Measurements from ENCODE around the gene AURKAIP1. TPM values are rescaled to one million over a fixed set of nuclear protein-coding genes. Genes with fewer than 3 reads are reported as not detected.

Gene AURKAIP1
- total and polyA plus RNA-seq, 9 of the 15 experiments (the other 6 are each of a cell fraction or from before 2014, with no cell fraction given): 7.8 to 478 (median 92.0) TPM

GRCh38 chr1:1402072-1402900 lies 27.3 kb upstream of the AURKAIP1 start (continued):
- TF ChIP-seq HDGF (IDR thresholded peaks at IDR 0.05) (no peak), PTRF (tag; IDR thresholded peaks at IDR 0.05) (no peak), FOXA3 (CRISPR knock-in tag; conservative IDR thresholded peaks at IDR 0.05 in 1 of 2, IDR thresholded peaks at IDR 0.05 in 1 of 2) (peak in 1 of 2 experiments; percentile 38; a peak in 1 of 4 replicates), EP400 (IDR thresholded peaks at IDR 0.05) (no peak), POLR2H (tag; IDR thresholded peaks at IDR 0.05; ENCODE audit: low read depth) (peak; percentile 35; the same call in 1 of the 2 replicates), ZFP91 (CRISPR knock-in tag; IDR thresholded peaks at IDR 0.05) (no peak), ZNF764 (CRISPR knock-in tag; IDR thresholded peaks at IDR 0.05; ENCODE audit: low read depth) (peak; percentile 90), ZNF75A (CRISPR knock-in tag; IDR thresholded peaks at IDR 0.05) (no peak), FOXP1 (CRISPR knock-in tag; IDR thresholded peaks at IDR 0.05) (no peak), MTA1 (IDR thresholded peaks at IDR 0.05; ENCODE audit: borderline replicate concordance) (no peak), ZNF280B (CRISPR knock-in tag; IDR thresholded peaks at IDR 0.05) (no peak), TBP (optimal IDR thresholded peaks at IDR 0.05; ENCODE audit: low read depth, low read length) (no peak), DNMT1 (IDR thresholded peaks at IDR 0.05) (no peak), NR2C1 (IDR thresholded peaks at IDR 0.05) (no peak), NR2C1 (tag; IDR thresholded peaks at IDR 0.05) (no peak)
- TF ChIP-seq, protein P1, sequence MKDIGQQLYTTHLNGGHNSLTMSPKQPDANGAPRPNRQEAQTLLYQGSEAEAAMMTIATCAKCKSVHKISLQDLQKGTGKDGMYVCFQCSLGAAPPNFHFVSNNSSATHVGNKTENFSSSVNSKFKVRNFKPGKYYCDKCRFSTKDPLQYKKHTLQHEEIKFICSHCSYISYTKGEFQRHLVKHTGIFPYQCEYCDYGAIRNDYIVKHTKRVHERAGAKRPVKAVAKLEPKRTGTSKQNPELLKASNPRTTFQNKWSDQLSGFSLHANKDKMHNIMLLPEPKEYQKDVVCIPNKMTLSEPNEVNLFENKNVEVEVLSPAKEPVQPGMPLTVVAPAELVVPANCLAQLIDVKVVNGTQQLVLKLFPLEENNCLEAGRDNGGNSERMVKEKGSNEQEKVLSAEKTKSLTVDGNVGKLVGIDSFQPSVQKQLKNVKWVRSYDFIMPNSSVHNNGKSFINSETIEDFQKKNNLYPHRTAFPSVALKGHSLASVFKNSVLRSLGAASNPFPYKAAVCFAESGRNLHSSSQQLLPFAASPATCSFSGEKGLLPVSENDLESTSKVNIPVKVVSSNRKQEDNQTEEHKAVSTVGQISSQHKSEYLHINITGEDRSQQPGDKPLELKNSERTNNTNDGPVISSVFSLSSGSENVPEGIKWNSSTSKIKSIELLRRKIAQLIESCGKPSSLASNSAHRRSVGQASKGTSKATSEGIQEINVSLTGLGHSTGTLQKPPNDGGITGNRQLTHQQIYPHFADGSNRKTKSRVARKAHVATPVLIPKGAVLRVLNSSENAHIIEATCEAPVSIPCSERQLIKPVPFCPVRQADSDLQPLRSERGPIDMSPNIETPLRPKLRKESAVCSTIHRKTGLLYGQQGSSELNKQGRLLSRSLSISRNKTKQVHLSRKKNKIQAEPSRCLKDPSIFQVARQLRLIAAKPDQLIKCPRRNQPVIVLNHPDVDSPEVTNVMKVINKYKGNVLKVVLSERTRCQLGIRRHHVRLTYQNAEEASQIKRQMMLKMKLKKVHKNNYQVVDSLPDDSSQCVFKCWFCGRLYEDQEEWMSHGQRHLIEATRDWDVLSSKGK (CRISPR knock-in tag; IDR thresholded peaks at IDR 0.05): no peak
- TF ChIP-seq, protein P2, sequence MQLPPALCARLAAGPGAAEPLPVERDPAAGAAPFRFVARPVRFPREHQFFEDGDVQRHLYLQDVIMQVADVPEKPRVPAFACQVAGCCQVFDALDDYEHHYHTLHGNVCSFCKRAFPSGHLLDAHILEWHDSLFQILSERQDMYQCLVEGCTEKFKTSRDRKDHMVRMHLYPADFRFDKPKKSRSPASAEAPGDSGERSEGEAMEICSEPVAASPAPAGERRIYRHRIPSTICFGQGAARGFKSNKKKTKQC (CRISPR knock-in tag; IDR thresholded peaks at IDR 0.05): peak; percentile 14; the same call in 1 of the 2 replicates
- TF ChIP-seq, protein P3, sequence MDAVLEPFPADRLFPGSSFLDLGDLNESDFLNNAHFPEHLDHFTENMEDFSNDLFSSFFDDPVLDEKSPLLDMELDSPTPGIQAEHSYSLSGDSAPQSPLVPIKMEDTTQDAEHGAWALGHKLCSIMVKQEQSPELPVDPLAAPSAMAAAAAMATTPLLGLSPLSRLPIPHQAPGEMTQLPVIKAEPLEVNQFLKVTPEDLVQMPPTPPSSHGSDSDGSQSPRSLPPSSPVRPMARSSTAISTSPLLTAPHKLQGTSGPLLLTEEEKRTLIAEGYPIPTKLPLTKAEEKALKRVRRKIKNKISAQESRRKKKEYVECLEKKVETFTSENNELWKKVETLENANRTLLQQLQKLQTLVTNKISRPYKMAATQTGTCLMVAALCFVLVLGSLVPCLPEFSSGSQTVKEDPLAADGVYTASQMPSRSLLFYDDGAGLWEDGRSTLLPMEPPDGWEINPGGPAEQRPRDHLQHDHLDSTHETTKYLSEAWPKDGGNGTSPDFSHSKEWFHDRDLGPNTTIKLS (IDR thresholded peaks at IDR 0.05; ENCODE audit: borderline replicate concordance, low read depth): peak; percentile 21; the same call in 1 of the 2 replicates

Measured in K562 (cell line).